Activated CD4-positive, alpha-beta memory T cell treated with anti-CD3 and anti-CD28 coated beads, Interleukin-2, amount 10 ng/mL, durations not matched to agents 7 days and 5 days (primary cell): ENCODE results near the gene CBX8. TPM values are rescaled to one million over a fixed set of nuclear protein-coding genes. Genes with fewer than 3 reads are reported as not detected.

Experiments
- CTCF ChIA-PET: fragments of 350-600 bp; sonication (Branson Sonifier 250); formaldehyde crosslinking; loops from one replicate; lab custom pipeline; 2021; ENCODE audit warnings: antibody characterized with exemption, inconsistent platforms; lab: Charles Lee
- POLR2A ChIA-PET: fragments of 350-600 bp; sonication (Branson Sonifier 250); formaldehyde crosslinking; loops from one replicate; lab custom pipeline; 2021; ENCODE audit warnings: antibody characterized with exemption; lab: Charles Lee
- DNase-seq: peaks from one replicate; pipeline ENCODE4 v3.0.0-alpha.2; 2020
- H3K27ac Mint-ChIP-seq: one replicate; pipeline ENCODE4 v1.8.0; 2021; ENCODE audit warnings: mild to moderate bottlenecking, mixed read lengths
- H3K27me3 Mint-ChIP-seq: one replicate; pipeline ENCODE4 v1.8.0; 2021; ENCODE audit warnings: mixed read lengths
- H3K36me3 Mint-ChIP-seq: one replicate; pipeline ENCODE4 v1.8.0; 2021; ENCODE audit warnings: low read depth, mixed read lengths
- H3K4me1 Mint-ChIP-seq: one replicate; pipeline ENCODE4 v1.8.0; 2021; ENCODE audit warnings: mixed read lengths
- H3K4me3 Mint-ChIP-seq: one replicate; pipeline ENCODE4 v1.8.0; 2021; ENCODE audit warnings: mild to moderate bottlenecking, mixed read lengths
- H3K9me3 Mint-ChIP-seq: one replicate; pipeline ENCODE4 v1.8.0; 2021; ENCODE audit warnings: mixed read lengths
- total RNA-seq, 2 experiments: library from RNA; stranded (reverse); gene quantifications; one replicate each; pipeline ENCODE4 v1.2.3, GENCODE V29; 2021

Gene CBX8
- total RNA-seq, 2 experiments from 2014 or later: 5.7 to 6.7 TPM

GRCh38 chr17:79799538-79800324 lies 2.9 kb upstream of the CBX8 start:
- CTCF ChIA-PET: interaction anchor here (1.5 kb wide), 1 partner anchor 35 kb away, joined by 4 read pairs; no protein-coding TSS in a partner anchor
- H3K36me3 Mint-ChIP-seq: peaks cover 10% of the 10 kb centered on the region
- no peak overlapping the region for H3K27ac Mint-ChIP-seq
- DNase-seq: no peak
- no peaks in the 10 kb centered on the region for H3K9me3 Mint-ChIP-seq
- POLR2A ChIA-PET: interaction anchor here (1.3 to 6.9 kb wide), 4 partner anchors 9 to 41 kb away, joined by 3 to 58 read pairs (median 38); partner anchors contain the start of gene CBX4
- H3K4me3 Mint-ChIP-seq: peak overlapping the region; percentile 9
- peaks cover 42% of the 10 kb centered on the region for H3K4me1 Mint-ChIP-seq
- H3K27me3 Mint-ChIP-seq: peaks cover 50% of the 10 kb centered on the region

GRCh38 chr17:79799174-79799537 lies 2.3 kb upstream of the CBX8 start:
- Mint-ChIP-seq H3K4me1 (peaks cover 37% of the 10 kb centered on the region), H3K9me3 (no peaks in the 10 kb centered on the region), H3K27ac (no peak overlapping the region), H3K27me3 (peaks cover 45% of the 10 kb centered on the region), H3K4me3 (peak overlapping the region; percentile 9), H3K36me3 (peaks cover 5% of the 10 kb centered on the region)
- DNase-seq: no peak
- POLR2A ChIA-PET: interaction anchor here (1.3 to 4.0 kb wide), 3 partner anchors 9 to 41 kb away, joined by 3 to 58 read pairs (median 24); partner anchors contain the start of gene CBX4
- CTCF ChIA-PET: no interaction called here

- Mint-ChIP-seq H3K4me1 (peaks cover 35% of the 10 kb centered on the region), H3K27ac (peak overlapping the region; percentile 40), H3K4me3 (peak overlapping the region; percentile 34), H3K9me3 (no peaks in the 10 kb centered on the region), H3K27me3 (peaks cover 46% of the 10 kb centered on the region), H3K36me3 (peaks cover 5% of the 10 kb centered on the region)
- ChIA-PET POLR2A (interaction anchor here (0.6 to 4.0 kb wide), 5 partner anchors 10 to 124 kb away, joined by 3 to 58 read pairs (median 6); partner anchors contain the start of gene CBX4), CTCF (interaction anchor here (1.1 to 2.1 kb wide), 2 partner anchors 10 to 41 kb away, joined by 4 to 11 read pairs; partner anchors contain the start of gene CBX4)
- no peak for DNase-seq
These were observed 1.7 kb upstream of the CBX8 start for GRCh38 chr17:79798299-79799173.

- H3K36me3 Mint-ChIP-seq: peaks cover 5% of the 10 kb centered on the region
- H3K4me1 Mint-ChIP-seq: peaks cover 34% of the 10 kb centered on the region
- POLR2A ChIA-PET: interaction anchor here (0.6 to 4.0 kb wide), 10 partner anchors 10 to 304 kb away, joined by 3 to 58 read pairs (median 5); partner anchors contain the start of genes CBX4 and GAA
- CTCF ChIA-PET: interaction anchor here (0.8 to 3.4 kb wide), 10 partner anchors 11 to 173 kb away, joined by 3 to 23 read pairs (median 5); partner anchors contain the start of gene CBX4
- peak overlapping the region; percentile 83 for H3K4me3 Mint-ChIP-seq
- DNase-seq: no peak
- H3K27me3 Mint-ChIP-seq: peaks cover 42% of the 10 kb centered on the region
- no peaks in the 10 kb centered on the region for H3K9me3 Mint-ChIP-seq
- H3K27ac Mint-ChIP-seq: no peak overlapping the region
These were observed 818 bp upstream of the CBX8 start for GRCh38 chr17:79797492-79798298.

GRCh38 chr17:79796444-79796762 lies 474 bp downstream of the CBX8 start:
- peaks cover 33% of the 10 kb centered on the region for H3K4me1 Mint-ChIP-seq
- H3K36me3 Mint-ChIP-seq: peaks cover 5% of the 10 kb centered on the region
- peaks cover 40% of the 10 kb centered on the region for H3K27me3 Mint-ChIP-seq
- CTCF ChIA-PET: interaction anchor here (0.7 to 3.4 kb wide), 11 partner anchors 12 to 174 kb away, joined by 3 to 23 read pairs (median 6); partner anchors contain the start of gene CBX4
- H3K9me3 Mint-ChIP-seq: no peaks in the 10 kb centered on the region
- DNase-seq: no peak
- peak overlapping the region; percentile 83 for H3K4me3 Mint-ChIP-seq
- no peak overlapping the region for H3K27ac Mint-ChIP-seq
- POLR2A ChIA-PET: interaction anchor here (0.6 to 4.0 kb wide), 10 partner anchors 9 to 305 kb away, joined by 3 to 58 read pairs (median 5); partner anchors contain the start of genes CBX4 and GAA

GRCh38 chr17:79795795-79796443 lies 958 bp downstream of the CBX8 start:
- Mint-ChIP-seq H3K36me3 (peaks cover 5% of the 10 kb centered on the region), H3K27ac (no peak overlapping the region), H3K9me3 (no peaks in the 10 kb centered on the region), H3K27me3 (peaks cover 42% of the 10 kb centered on the region), H3K4me1 (peaks cover 34% of the 10 kb centered on the region), H3K4me3 (peak overlapping the region; percentile 83)
- no peak for DNase-seq
- ChIA-PET CTCF (interaction anchor here (1.5 to 3.4 kb wide), 2 partner anchors 44 to 50 kb away, joined by 11 to 23 read pairs; partner anchors contain the start of gene CBX4), POLR2A (interaction anchor here (1.1 to 4.0 kb wide), 6 partner anchors 12 to 305 kb away, joined by 3 to 58 read pairs (median 12); partner anchors contain the start of genes CBX4 and GAA)

GRCh38 chr17:79794659-79795511 lies 2.0 kb downstream of the CBX8 start:
- no peak for DNase-seq
- Mint-ChIP-seq H3K4me3 (no peak overlapping the region), H3K27me3 (peaks cover 41% of the 10 kb centered on the region), H3K36me3 (peaks cover 2% of the 10 kb centered on the region), H3K27ac (no peak overlapping the region), H3K4me1 (peaks cover 28% of the 10 kb centered on the region), H3K9me3 (no peaks in the 10 kb centered on the region)
- ChIA-PET CTCF (interaction anchor here (1.6 to 3.4 kb wide), 2 partner anchors 45 to 199 kb away, joined by 4 to 23 read pairs; partner anchors contain the start of gene CBX4), POLR2A (interaction anchor here (1.4 kb wide), 1 partner anchor 44 kb away, joined by 3 read pairs; the partner anchor contains the start of gene CBX4)

- Mint-ChIP-seq H3K4me1 (peaks cover 21% of the 10 kb centered on the region), H3K4me3 (no peak overlapping the region), H3K27ac (no peak overlapping the region), H3K27me3 (peaks cover 38% of the 10 kb centered on the region), H3K9me3 (no peaks in the 10 kb centered on the region), H3K36me3 (peaks cover 2% of the 10 kb centered on the region)
- CTCF ChIA-PET: interaction anchor here (0.7 to 1.6 kb wide), 2 partner anchors 37 to 200 kb away, joined by 4 read pairs; no protein-coding TSS in a partner anchor
- POLR2A ChIA-PET: no interaction called here
- DNase-seq: no peak
These were observed 3.0 kb downstream of the CBX8 start for GRCh38 chr17:79793924-79794304.

GRCh38 chr17:79792984-79793923 lies 3.6 kb downstream of the CBX8 start:
- Mint-ChIP-seq H3K36me3 (peaks cover 2% of the 10 kb centered on the region), H3K4me1 (peaks cover 16% of the 10 kb centered on the region), H3K27me3 (peaks cover 39% of the 10 kb centered on the region), H3K4me3 (no peak overlapping the region), H3K9me3 (no peaks in the 10 kb centered on the region), H3K27ac (no peak overlapping the region)
- ChIA-PET CTCF (interaction anchor here (0.7 to 1.6 kb wide), 2 partner anchors 37 to 201 kb away, joined by 4 read pairs; no protein-coding TSS in a partner anchor), POLR2A (no interaction called here)
- DNase-seq: no peak

- peaks cover 2% of the 10 kb centered on the region for H3K36me3 Mint-ChIP-seq
- ChIA-PET POLR2A (interaction anchor here (0.8 kb wide), 1 partner anchor 21 kb away, joined by 3 read pairs; no protein-coding TSS in a partner anchor), CTCF (no interaction called here)
- H3K4me3 Mint-ChIP-seq: no peak overlapping the region
- H3K27ac Mint-ChIP-seq: no peak overlapping the region
- no peaks in the 10 kb centered on the region for H3K9me3 Mint-ChIP-seq
- no peak for DNase-seq
- peaks cover 16% of the 10 kb centered on the region for H3K4me1 Mint-ChIP-seq
- H3K27me3 Mint-ChIP-seq: peaks cover 48% of the 10 kb centered on the region
These were observed 4.5 kb downstream of the CBX8 start for GRCh38 chr17:79792341-79792871.
